Endodermal cell (in vitro differentiated cells): ENCODE measurements around the gene SFSWAP. TPM values are rescaled to one million over a fixed set of nuclear protein-coding genes. Genes with fewer than 3 reads are reported as not detected.

Source experiments
- DNase-seq: peaks from one replicate; pipeline ENCODE4 v3.0.0-alpha.2; 2017
- H3K27ac ChIP-seq: 2 replicates; pipeline ENCODE4 v1.5.1; 2013; ENCODE audit warnings: mild to moderate bottlenecking, low read depth, low read length, moderate library complexity
- H3K27me3 ChIP-seq: 2 replicates; pipeline ENCODE4 v1.6.1; 2013; ENCODE audit warnings: mild to moderate bottlenecking, low read length, moderate library complexity; ENCODE audit not compliant: insufficient read depth, control insufficient read depth, poor library complexity, severe bottlenecking
- H3K36me3 ChIP-seq: 2 replicates; pipeline ENCODE4 v1.7.0; 2013; ENCODE audit warnings: mild to moderate bottlenecking, low read length, moderate library complexity; ENCODE audit not compliant: control insufficient read depth, insufficient read depth
- H3K4me1 ChIP-seq: one replicate; pipeline ENCODE4 v1.7.0; 2013; ENCODE audit warnings: low read length; ENCODE audit not compliant: control insufficient read depth, insufficient read depth
- H3K4me3 ChIP-seq: 2 replicates; pipeline ENCODE4 v1.5.1; 2013; ENCODE audit warnings: mild to moderate bottlenecking, low read length, moderate library complexity
- H3K9ac ChIP-seq: 2 replicates; pipeline ENCODE4 v1.6.1; 2013; ENCODE audit warnings: mild to moderate bottlenecking, low read length, moderate library complexity; ENCODE audit not compliant: poor library complexity, severe bottlenecking; ENCODE audit errors: extremely low read depth
- H3K9me3 ChIP-seq: 2 replicates; pipeline ENCODE4 v1.6.1; 2013; ENCODE audit warnings: mild to moderate bottlenecking, low read length, moderate library complexity; ENCODE audit not compliant: control insufficient read depth
- H3K27ac Mint-ChIP-seq: 2 replicates; pipeline ENCODE4 v1.8.0; 2020; ENCODE audit warnings: mixed read lengths
- H3K27me3 Mint-ChIP-seq: 2 replicates; pipeline ENCODE4 v1.8.0; 2021; ENCODE audit warnings: mild to moderate bottlenecking, mixed read lengths; ENCODE audit not compliant: insufficient read depth
- H3K36me3 Mint-ChIP-seq: 2 replicates; pipeline ENCODE4 v1.8.0; 2020; ENCODE audit warnings: low read depth, mixed read lengths
- H3K4me1 Mint-ChIP-seq: 2 replicates; pipeline ENCODE4 v1.8.0; 2020; ENCODE audit warnings: mixed read lengths
- H3K4me3 Mint-ChIP-seq: 2 replicates; pipeline ENCODE4 v1.8.0; 2020; ENCODE audit warnings: mild to moderate bottlenecking, moderate library complexity, mixed read lengths
- H3K9me3 Mint-ChIP-seq: 2 replicates; pipeline ENCODE4 v1.8.0; 2020; ENCODE audit warnings: mild to moderate bottlenecking, mixed read lengths
- CTCF ChIP-seq: fragments of 200-600 bp; sonication (generic); conservative IDR thresholded peaks from 2 replicates; pipeline ENCODE4 v1.5.0; 2021; ENCODE audit warnings: antibody characterized with exemption, mild to moderate bottlenecking
- WGBS, 2 experiments: methylation state at CpG; one replicate each; pipeline versions ENCODE4 v1.1.5 to v1.1.7; 2013; ENCODE audit warnings: missing lambda C conversion rate in 2 of 2, mixed read lengths in 1 of 2; ENCODE audit not compliant: insufficient coverage in 1 of 2, insufficient read length in 1 of 2; 5-methylcytosine and 5-hydroxymethylcytosine counted together
- total RNA-seq, 2 donors: library from RNA; stranded (reverse); fragmentation: NEBNext Ultra II Directional in 1 of 2; extraction: Animal tissue kit (Norgen Biotek cat#: 25700) in 1 of 2; gene quantifications; 2 replicates in 1 of 2; 3 replicates in 1 of 2; pipeline ENCODE4 v1.2.1, GENCODE V29; 2021

SFSWAP gene
- total RNA-seq, 2 donors from 2014 or later, result 50.0 to 52.3 TPM

GRCh38 chr12:131695968-131696367 lies 14.9 kb upstream of the SFSWAP start:
- H3K4me3 ChIP-seq, result no peak overlapping the region
- no peaks in the 10 kb centered on the region for H3K9me3 ChIP-seq
- no peaks in the 10 kb centered on the region for H3K4me1 ChIP-seq
- Mint-ChIP-seq H3K36me3 (no peaks in the 10 kb centered on the region), H3K4me3 (no peak overlapping the region), H3K27ac (no peak overlapping the region), H3K9me3 (no peaks in the 10 kb centered on the region), H3K4me1 (no peaks in the 10 kb centered on the region), H3K27me3 (peaks cover 12% of the 10 kb centered on the region)
- 87 to 92% methylated on average over 7 to 16 of the region's 16 CpGs for WGBS, 2 experiments
- no peak for TF ChIP-seq CTCF
- DNase-seq, result no peak
- no peaks in the 10 kb centered on the region for H3K36me3 ChIP-seq
- H3K27me3 ChIP-seq, result no peaks in the 10 kb centered on the region
- no peak overlapping the region for H3K9ac ChIP-seq
- no peak overlapping the region for H3K27ac ChIP-seq

- Mint-ChIP-seq H3K36me3 (no peaks in the 10 kb centered on the region), H3K9me3 (peaks cover under 1% of the 10 kb centered on the region), H3K27ac (no peak overlapping the region), H3K27me3 (peaks cover 18% of the 10 kb centered on the region), H3K4me1 (no peaks in the 10 kb centered on the region), H3K4me3 (no peak overlapping the region)
- H3K27me3 ChIP-seq, result no peaks in the 10 kb centered on the region
- no peak overlapping the region for H3K9ac ChIP-seq
- no peaks in the 10 kb centered on the region for H3K4me1 ChIP-seq
- no peak overlapping the region for H3K27ac ChIP-seq
- DNase-seq, result no peak
- no peaks in the 10 kb centered on the region for H3K36me3 ChIP-seq
- H3K4me3 ChIP-seq, result no peak overlapping the region
- H3K9me3 ChIP-seq, result peaks cover 3% of the 10 kb centered on the region
- WGBS, 2 experiments, result 88 to 92% methylated on average over 7 to 12 of the region's 12 CpGs
- no peak for TF ChIP-seq CTCF
Observed at GRCh38 chr12:131698286-131698685, 12.6 kb upstream of the SFSWAP start.

DNA sequence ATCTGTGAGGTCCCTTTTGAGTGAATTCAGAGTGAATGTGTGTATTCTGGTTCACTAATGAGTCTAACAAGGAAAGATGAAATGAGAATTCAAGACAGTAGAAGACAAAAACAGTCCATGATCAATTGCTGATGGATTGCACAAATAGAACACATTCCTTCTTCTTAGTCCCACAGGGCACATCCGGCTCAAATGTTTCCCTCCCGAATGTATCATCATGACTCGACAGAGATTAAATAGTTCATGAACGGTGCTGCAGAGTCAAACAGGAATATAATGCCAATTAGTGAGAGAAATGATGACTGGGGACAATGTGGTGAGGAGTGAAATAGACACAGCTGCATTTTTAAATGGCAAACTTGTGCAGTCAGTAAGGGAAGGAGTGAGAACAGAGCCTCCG lies 11.5 kb upstream of the SFSWAP start:
- Histone ChIP-seq H3K4me3 (no peak overlapping the region), H3K9ac (no peak overlapping the region), H3K4me1 (no peaks in the 10 kb centered on the region), H3K9me3 (peaks cover 12% of the 10 kb centered on the region), H3K36me3 (no peaks in the 10 kb centered on the region), H3K27me3 (no peaks in the 10 kb centered on the region), H3K27ac (no peak overlapping the region)
- Mint-ChIP-seq H3K27ac (no peak overlapping the region), H3K4me1 (no peaks in the 10 kb centered on the region), H3K27me3 (peaks cover 24% of the 10 kb centered on the region), H3K9me3 (peaks cover 5% of the 10 kb centered on the region), H3K36me3 (no peaks in the 10 kb centered on the region), H3K4me3 (no peak overlapping the region)
- no peak for TF ChIP-seq CTCF
- DNase-seq, result no peak
- 89 to 95% methylated on average over 5 of the region's 5 CpGs for WGBS, 2 experiments
